Lung (tissue), 12 donors: ENCODE data around the gene BPIFB1. TPM values are rescaled to one million over a fixed set of nuclear protein-coding genes. Genes with fewer than 3 reads are reported as not detected.
A peak's percentile ranks its signal among the peaks of the same experiment; 100 is the strongest.

Experiments used
- ATAC-seq: fragments of 200-7000 bp; cut with Tn5 transposase; one replicate; pipeline ENCODE4 v1.9.1; 2020; ENCODE audit warnings: moderate number of reproducible peaks; ENCODE audit not compliant: insufficient read depth, low FRiP score
- DNase-seq, 3 donors: peaks; one replicate each; pipeline ENCODE4 v3.0.0-alpha.2; 2013 to 2017
- H3K27ac ChIP-seq, 2 donors: one replicate each; pipeline ENCODE4 v1.5.1; 2013; ENCODE audit warnings: mild to moderate bottlenecking in 2 of 2, moderate library complexity in 2 of 2, control low read depth in 1 of 2, inconsistent platforms in 1 of 2, low read depth in 1 of 2, low read length in 1 of 2
- H3K27me3 ChIP-seq, 3 donors: one replicate each; pipeline ENCODE4 v1.5.1; 2013; ENCODE audit warnings: low read length in 2 of 3; ENCODE audit not compliant: control insufficient read depth in 3 of 3, insufficient read depth in 3 of 3
- H3K36me3 ChIP-seq, 4 donors: one replicate each; pipeline ENCODE4 v1.5.1; 2013; ENCODE audit warnings: low read length in 4 of 4, mild to moderate bottlenecking in 1 of 4, moderate library complexity in 1 of 4; ENCODE audit not compliant: control insufficient read depth in 4 of 4, insufficient read depth in 4 of 4
- H3K4me1 ChIP-seq, 5 donors: one replicate each; pipeline ENCODE4 v1.5.1; 2013; ENCODE audit warnings: low read length in 5 of 5, mild to moderate bottlenecking in 2 of 5, moderate library complexity in 1 of 5; ENCODE audit not compliant: control insufficient read depth in 5 of 5, insufficient read depth in 5 of 5
- H3K4me3 ChIP-seq: one replicate; pipeline ENCODE4 v1.5.1; 2013; ENCODE audit warnings: mild to moderate bottlenecking, control low read depth, moderate library complexity
- H3K9ac ChIP-seq, 2 donors: one replicate each; pipeline ENCODE4 v1.5.1; 2013; ENCODE audit warnings: low read length in 2 of 2, control low read depth in 1 of 2; ENCODE audit not compliant: insufficient read depth in 1 of 2
- H3K9me3 ChIP-seq, 4 donors: one replicate each; pipeline ENCODE4 v1.5.1; 2013; ENCODE audit warnings: low read length in 3 of 4, mild to moderate bottlenecking in 1 of 4, moderate library complexity in 1 of 4; ENCODE audit not compliant: control insufficient read depth in 4 of 4, insufficient read depth in 3 of 4
- WGBS, 2 donors: extraction: QIAGEN DNeasy Blood & Tissue Kit; methylation state at CpG; one replicate each; pipeline ENCODE4 v1.1.7; 2013; 5-methylcytosine and 5-hydroxymethylcytosine counted together
- polyA plus RNA-seq, 2 donors: library from polyadenylated mRNA; stranded (reverse); fragments of 200-250 nt; gene quantifications; one replicate each; pipeline ENCODE4 v1.2.1, GENCODE V29; 2013
- total RNA-seq, 2 donors: library from RNA; depleted of rRNA in 1 of 2; stranded (reverse); fragments of >200 nt in 1 of 2; gene quantifications; one replicate each; pipeline ENCODE4 v1.2.1, GENCODE V29; 2014 to 2021
- TF ChIP-seq, protein P1 (sequence below): IDR thresholded peaks from 2 replicates; pipeline ENCODE4 v1.5.1; 2012; ENCODE audit warnings: mild to moderate bottlenecking; ENCODE audit errors: control extremely low read depth, extremely low read depth
- donor health status: control.
- donor health status: control.
- donor health status: Bipolar disorder and iron deficiency.
- donor health status: healthy.
- donor health status: DM: yes; HTN: yes; CAD: no.

Gene BPIFB1
- total and polyA plus RNA-seq, 4 donors, result 61.9 to 445 (median 292) TPM

DNA sequence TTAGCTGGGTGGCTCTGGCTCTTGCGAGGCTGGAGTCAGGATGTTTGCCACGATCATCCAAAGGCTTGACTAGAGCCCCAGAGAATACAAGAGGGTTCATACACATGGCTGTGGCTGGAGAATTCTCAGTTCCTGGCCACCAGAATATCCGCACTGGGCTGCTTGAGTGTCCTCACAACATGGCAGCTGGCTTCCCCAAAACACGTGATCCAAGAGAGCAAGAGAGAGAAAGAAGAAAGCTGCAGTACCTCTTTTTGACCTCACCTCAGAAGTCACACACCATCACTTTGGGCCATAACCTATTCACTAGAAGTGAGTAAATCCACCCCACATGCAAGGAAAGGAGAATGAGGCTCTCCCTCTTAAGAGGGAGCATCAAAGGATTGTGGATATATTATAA, 21.5 kb upstream of the BPIFB1 start:
- WGBS, 2 donors, result 63 to 73% methylated on average over 4 of the region's 4 CpGs
- H3K27ac ChIP-seq, result no peak overlapping the region
- DNase-seq (no peak), ATAC-seq (no peak)
- H3K9ac ChIP-seq, result no peak overlapping the region
- no peak overlapping the region for H3K4me3 ChIP-seq
- H3K27me3 ChIP-seq, result peaks cover 0 to 4% (median 0%) of the 10 kb centered on the region in 3 donors
- peaks cover 0 to 15% (median 2%) of the 10 kb centered on the region in 4 donors for H3K9me3 ChIP-seq
- peaks cover 0 to 6% (median 0%) of the 10 kb centered on the region in 5 donors for H3K4me1 ChIP-seq
- TF ChIP-seq, protein P1, sequence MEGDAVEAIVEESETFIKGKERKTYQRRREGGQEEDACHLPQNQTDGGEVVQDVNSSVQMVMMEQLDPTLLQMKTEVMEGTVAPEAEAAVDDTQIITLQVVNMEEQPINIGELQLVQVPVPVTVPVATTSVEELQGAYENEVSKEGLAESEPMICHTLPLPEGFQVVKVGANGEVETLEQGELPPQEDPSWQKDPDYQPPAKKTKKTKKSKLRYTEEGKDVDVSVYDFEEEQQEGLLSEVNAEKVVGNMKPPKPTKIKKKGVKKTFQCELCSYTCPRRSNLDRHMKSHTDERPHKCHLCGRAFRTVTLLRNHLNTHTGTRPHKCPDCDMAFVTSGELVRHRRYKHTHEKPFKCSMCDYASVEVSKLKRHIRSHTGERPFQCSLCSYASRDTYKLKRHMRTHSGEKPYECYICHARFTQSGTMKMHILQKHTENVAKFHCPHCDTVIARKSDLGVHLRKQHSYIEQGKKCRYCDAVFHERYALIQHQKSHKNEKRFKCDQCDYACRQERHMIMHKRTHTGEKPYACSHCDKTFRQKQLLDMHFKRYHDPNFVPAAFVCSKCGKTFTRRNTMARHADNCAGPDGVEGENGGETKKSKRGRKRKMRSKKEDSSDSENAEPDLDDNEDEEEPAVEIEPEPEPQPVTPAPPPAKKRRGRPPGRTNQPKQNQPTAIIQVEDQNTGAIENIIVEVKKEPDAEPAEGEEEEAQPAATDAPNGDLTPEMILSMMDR, result no peak
- no peaks in the 10 kb centered on the region for H3K36me3 ChIP-seq

DNA sequence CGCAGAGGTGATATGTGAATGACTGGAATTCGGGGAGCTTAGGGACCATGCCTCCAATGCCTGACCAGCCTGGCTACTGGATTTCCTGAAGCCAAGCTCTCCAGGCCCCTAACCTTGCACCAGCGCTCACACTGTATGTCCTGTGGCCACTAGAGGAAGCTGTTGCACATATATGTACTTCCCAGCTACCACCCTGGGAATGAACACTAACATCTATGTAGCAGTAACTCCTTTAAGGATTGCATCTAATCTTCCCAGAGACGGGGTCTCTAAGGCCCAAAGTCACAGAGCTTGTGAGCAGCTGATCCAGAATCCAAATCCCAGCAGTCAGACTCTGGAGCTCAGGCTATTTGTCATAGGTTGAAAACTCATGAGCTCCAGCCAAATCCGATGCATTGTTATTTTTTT, 20.4 kb upstream of the BPIFB1 start:
- peak; percentile 82 for ATAC-seq
- WGBS, 2 donors, result 22 to 30% methylated on average over 5 of the region's 5 CpGs
- Histone ChIP-seq H3K4me1 (peaks cover 0 to 6% (median 0%) of the 10 kb centered on the region in 5 donors), H3K9ac (no peak overlapping the region), H3K27me3 (peaks cover 0 to 6% (median 0%) of the 10 kb centered on the region in 3 donors), H3K36me3 (no peaks in the 10 kb centered on the region), H3K9me3 (peaks cover 0 to 15% (median 2%) of the 10 kb centered on the region in 4 donors), H3K4me3 (no peak overlapping the region), H3K27ac (no peak overlapping the region)
- TF ChIP-seq, protein P1, result peak; percentile 1
- DNase-seq, result peak; percentile 23 to 53 (median 52)

DNA sequence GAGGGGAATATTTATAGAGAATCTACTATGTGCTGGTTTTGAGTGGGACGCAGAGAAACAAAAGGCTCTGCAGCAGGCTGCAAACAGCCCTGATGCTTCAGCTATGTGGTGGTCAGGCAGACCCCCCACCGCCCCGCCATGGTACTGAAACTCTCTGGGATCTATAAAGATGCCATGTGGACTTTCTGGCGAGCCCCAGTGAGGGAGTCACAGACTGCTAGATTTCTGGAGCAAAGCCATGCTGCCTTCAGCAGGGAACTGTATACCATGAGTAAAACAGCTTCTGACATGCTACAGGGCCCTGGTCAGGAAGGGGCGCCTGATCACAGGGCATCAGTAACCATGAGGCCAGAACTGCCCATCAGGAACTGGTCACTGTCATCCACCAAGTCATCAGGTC, 19.2 kb upstream of the BPIFB1 start:
- H3K27me3 ChIP-seq, result peaks cover 0 to 6% (median 0%) of the 10 kb centered on the region in 3 donors
- no peak overlapping the region for H3K27ac ChIP-seq
- 89 to 91% methylated on average over 5 of the region's 5 CpGs for WGBS, 2 donors
- no peak overlapping the region for H3K4me3 ChIP-seq
- no peaks in the 10 kb centered on the region for H3K36me3 ChIP-seq
- TF ChIP-seq, protein P1, result no peak
- H3K9ac ChIP-seq, result no peak overlapping the region
- peaks cover 0 to 6% (median 0%) of the 10 kb centered on the region in 5 donors for H3K4me1 ChIP-seq
- ATAC-seq, result no peak
- DNase-seq, result no peak
- peaks cover 0 to 15% (median 2%) of the 10 kb centered on the region in 4 donors for H3K9me3 ChIP-seq

DNA sequence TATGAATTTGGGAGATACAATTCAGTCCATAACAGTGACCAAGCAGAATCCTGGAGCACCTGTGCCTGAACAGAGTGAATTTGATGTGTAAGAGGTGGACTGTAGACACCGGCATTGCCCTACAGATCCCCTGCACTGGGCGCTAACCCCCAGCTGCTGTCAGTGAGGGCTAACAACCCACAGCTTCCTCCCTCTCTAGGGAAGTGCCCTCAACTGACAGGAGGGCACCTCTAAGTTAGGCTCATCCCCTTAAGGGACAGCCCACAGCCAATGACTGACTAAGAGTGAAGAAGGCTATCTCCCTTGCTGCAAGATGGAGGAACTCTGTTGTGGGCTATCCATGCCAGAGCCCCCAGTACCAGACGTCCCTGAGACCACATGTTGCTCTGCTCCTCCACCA, 15.3 kb upstream of the BPIFB1 start:
- Histone ChIP-seq H3K27me3 (peaks cover 0 to 2% (median 2%) of the 10 kb centered on the region in 3 donors), H3K27ac (no peak overlapping the region), H3K36me3 (no peaks in the 10 kb centered on the region), H3K4me3 (no peak overlapping the region), H3K9me3 (peaks cover 0 to 9% (median 0%) of the 10 kb centered on the region in 4 donors), H3K4me1 (peaks cover 0 to 3% (median 0%) of the 10 kb centered on the region in 5 donors), H3K9ac (no peak overlapping the region)
- no peak for ATAC-seq
- 38 to 46% methylated on average over 3 of the region's 3 CpGs for WGBS, 2 donors
- DNase-seq, result no peak
- TF ChIP-seq, protein P1, result no peak
